SU-DHL-6 (cell line): Measurements from ENCODE around the gene RITA1.

Experiments
- H2AFZ ChIP-seq: fragments of 200-600 bp; sonication (generic); 2 replicates; pipeline ENCODE4 v1.6.1; 2014; ENCODE audit warnings: low read depth, mild to moderate bottlenecking, moderate library complexity, mixed read lengths, antibody characterized with exemption, low read length; ENCODE audit not compliant: severe bottlenecking
- H3F3A ChIP-seq: fragments of 200-600 bp; shearing (Covaris generic); 2 replicates; pipeline ENCODE4 v1.6.0; 2016; ENCODE audit warnings: antibody characterized with exemption, mild to moderate bottlenecking; ENCODE audit not compliant: insufficient read depth
- H3K27ac ChIP-seq: fragments of 200-600 bp; sonication (generic); 2 replicates; pipeline ENCODE4 v1.5.1; 2016; ENCODE audit warnings: low read depth, mild to moderate bottlenecking, low read length, moderate library complexity, mixed read lengths
- H3K27me3 ChIP-seq: fragments of 200-600 bp; sonication (generic), shearing (Covaris generic); 2 replicates; pipeline ENCODE4 v1.6.0; 2014; ENCODE audit warnings: mild to moderate bottlenecking, low read length
- H3K36me3 ChIP-seq: fragments of 200-600 bp; sonication (generic); 2 replicates; pipeline ENCODE4 v1.6.1; 2014; ENCODE audit warnings: mild to moderate bottlenecking, low read length, mixed read lengths
- H3K4me2 ChIP-seq: fragments of 300-600, 200-600 bp; shearing (Covaris generic), sonication (generic); 2 replicates; pipeline ENCODE4 v1.6.0; 2014; ENCODE audit warnings: low read length, low read depth, mild to moderate bottlenecking; ENCODE audit not compliant: poor library complexity, severe bottlenecking
- H3K4me3 ChIP-seq: fragments of 200-600 bp; sonication (generic); 2 replicates; pipeline ENCODE4 v1.5.1; 2014; ENCODE audit warnings: antibody characterized with exemption, low read length, mild to moderate bottlenecking, mixed read lengths; ENCODE audit not compliant: insufficient read depth, poor library complexity, severe bottlenecking
- H3K79me2 ChIP-seq: fragments of 200-600 bp; sonication (generic); 2 replicates; pipeline ENCODE4 v1.6.1; 2014; ENCODE audit warnings: mild to moderate bottlenecking, low read length, moderate library complexity; ENCODE audit not compliant: insufficient read depth
- H3K9ac ChIP-seq: fragments of 200-600 bp; sonication (generic); 2 replicates; pipeline ENCODE4 v1.7.0; 2014; ENCODE audit warnings: mild to moderate bottlenecking, low read length
- H3K9me2 ChIP-seq: fragments of 200-600 bp; sonication (generic); replicated peaks from 2 replicates; pipeline ENCODE4 v1.6.1; 2014; ENCODE audit warnings: low read length; ENCODE audit not compliant: insufficient read depth
- H3K9me3 ChIP-seq: fragments of 200-600 bp; sonication (generic); 2 replicates; pipeline ENCODE4 v1.6.1; 2014; ENCODE audit warnings: low read length, mixed read lengths; ENCODE audit not compliant: insufficient read depth
- H4K20me1 ChIP-seq: fragments of 200-600 bp; sonication (generic); 2 replicates; pipeline ENCODE4 v1.6.1; 2014; ENCODE audit warnings: low read depth, mild to moderate bottlenecking, antibody characterized with exemption, low read length, moderate library complexity, mixed read lengths
- EZH2phosphoT487 ChIP-seq: fragments of 200-600 bp; sonication (generic), shearing (Covaris generic); conservative IDR thresholded peaks from 2 replicates; pipeline ENCODE4 v1.6.1; 2018; ENCODE audit warnings: mild to moderate bottlenecking, antibody characterized with exemption, low read length, moderate library complexity, mixed read lengths
- TF ChIP-seq, protein P1 (sequence below): fragments of 200-600 bp; sonication (generic); IDR thresholded peaks from one replicate; pipeline ENCODE4 v1.5.1; 2017; ENCODE audit warnings: antibody characterized with exemption, mild to moderate bottlenecking, low read length, moderate library complexity; ENCODE audit not compliant: insufficient read depth, poor library complexity, severe bottlenecking

Gene RITA1

DNA sequence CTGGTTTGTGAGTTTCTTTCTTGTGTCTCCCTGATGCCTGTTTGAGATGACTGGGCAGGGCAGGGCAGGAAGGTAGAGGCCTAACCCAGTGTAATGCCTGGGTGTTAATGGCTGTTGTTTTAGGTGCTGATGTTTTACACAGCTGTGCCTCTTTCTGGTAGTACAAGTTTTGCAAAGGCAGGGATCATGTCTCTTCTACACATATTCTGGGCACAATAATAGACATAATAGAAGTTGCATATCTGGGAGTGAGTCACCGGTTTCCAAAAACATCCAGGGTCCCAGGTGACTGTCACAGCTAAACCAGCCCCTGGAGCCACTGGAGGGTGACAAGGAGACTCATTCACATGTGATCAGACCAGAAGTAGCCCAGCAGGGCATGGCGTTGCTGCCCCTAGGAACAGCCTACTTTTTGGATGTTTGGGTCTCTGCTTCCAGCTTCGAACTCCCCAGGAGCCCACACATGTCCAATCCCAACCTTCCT lies 53.8 kb downstream of the RITA1 start:
- Histone ChIP-seq H2AFZ (no peak overlapping the region), H3K27ac (no peak overlapping the region), H3K9ac (no peak overlapping the region), H3K36me3 (peaks cover 10% of the 10 kb centered on the region; the same call in 1 of the 2 replicates), H3K79me2 (peaks cover 17% of the 10 kb centered on the region; the same call in 1 of the 2 replicates), H3F3A (no peaks in the 10 kb centered on the region), H3K4me3 (no peak overlapping the region), H3K9me3 (no peaks in the 10 kb centered on the region), H3K4me2 (no peak overlapping the region), H4K20me1 (no peaks in the 10 kb centered on the region), H3K27me3 (no peaks in the 10 kb centered on the region), H3K9me2 (no peaks in the 10 kb centered on the region)
- TF ChIP-seq EZH2phosphoT487, result no peak
- TF ChIP-seq, protein P1, sequence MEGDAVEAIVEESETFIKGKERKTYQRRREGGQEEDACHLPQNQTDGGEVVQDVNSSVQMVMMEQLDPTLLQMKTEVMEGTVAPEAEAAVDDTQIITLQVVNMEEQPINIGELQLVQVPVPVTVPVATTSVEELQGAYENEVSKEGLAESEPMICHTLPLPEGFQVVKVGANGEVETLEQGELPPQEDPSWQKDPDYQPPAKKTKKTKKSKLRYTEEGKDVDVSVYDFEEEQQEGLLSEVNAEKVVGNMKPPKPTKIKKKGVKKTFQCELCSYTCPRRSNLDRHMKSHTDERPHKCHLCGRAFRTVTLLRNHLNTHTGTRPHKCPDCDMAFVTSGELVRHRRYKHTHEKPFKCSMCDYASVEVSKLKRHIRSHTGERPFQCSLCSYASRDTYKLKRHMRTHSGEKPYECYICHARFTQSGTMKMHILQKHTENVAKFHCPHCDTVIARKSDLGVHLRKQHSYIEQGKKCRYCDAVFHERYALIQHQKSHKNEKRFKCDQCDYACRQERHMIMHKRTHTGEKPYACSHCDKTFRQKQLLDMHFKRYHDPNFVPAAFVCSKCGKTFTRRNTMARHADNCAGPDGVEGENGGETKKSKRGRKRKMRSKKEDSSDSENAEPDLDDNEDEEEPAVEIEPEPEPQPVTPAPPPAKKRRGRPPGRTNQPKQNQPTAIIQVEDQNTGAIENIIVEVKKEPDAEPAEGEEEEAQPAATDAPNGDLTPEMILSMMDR, result no peak

- Histone ChIP-seq H3K4me3 (no peak overlapping the region), H3K36me3 (peaks cover 10% of the 10 kb centered on the region; the same call in 1 of the 2 replicates), H3K79me2 (peaks cover 17% of the 10 kb centered on the region; the same call in 1 of the 2 replicates), H3K9me3 (no peaks in the 10 kb centered on the region), H4K20me1 (no peaks in the 10 kb centered on the region), H3K4me2 (no peak overlapping the region), H3K27me3 (no peaks in the 10 kb centered on the region), H3K9ac (no peak overlapping the region), H2AFZ (no peak overlapping the region), H3F3A (no peaks in the 10 kb centered on the region), H3K9me2 (no peaks in the 10 kb centered on the region), H3K27ac (no peak overlapping the region)
- TF ChIP-seq, protein P1, result no peak
- no peak for TF ChIP-seq EZH2phosphoT487
These were observed 54.4 kb downstream of the RITA1 start for GRCh38 chr12:113239811-113240331.

DNA sequence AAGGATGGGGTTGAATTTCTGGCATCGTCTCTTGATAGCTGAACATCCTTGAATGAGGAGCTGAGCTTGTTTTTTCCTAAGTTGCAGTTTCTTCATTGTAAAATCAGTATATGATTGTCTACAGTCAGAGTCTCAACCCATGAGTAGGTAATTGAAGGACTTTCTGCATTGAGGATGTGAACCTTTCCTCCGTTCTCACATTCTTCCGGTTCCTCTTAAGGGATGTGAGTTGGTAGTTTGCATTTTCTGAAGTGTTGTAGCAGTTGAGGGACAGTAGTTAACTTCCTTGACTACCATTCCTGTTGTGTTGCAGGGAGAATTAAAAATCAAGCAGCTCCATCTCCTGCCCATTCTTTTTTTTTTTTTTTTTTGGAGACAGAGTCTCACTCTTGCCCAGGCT lies 54.9 kb downstream of the RITA1 start:
- Histone ChIP-seq H3K27ac (no peak overlapping the region), H3K36me3 (peaks cover 10% of the 10 kb centered on the region; the same call in 1 of the 2 replicates), H3K4me2 (no peak overlapping the region), H3K9ac (no peak overlapping the region), H3K4me3 (no peak overlapping the region), H3K27me3 (no peaks in the 10 kb centered on the region), H2AFZ (no peak overlapping the region), H3K79me2 (peaks cover 17% of the 10 kb centered on the region; the same call in 1 of the 2 replicates), H3F3A (no peaks in the 10 kb centered on the region), H3K9me2 (no peaks in the 10 kb centered on the region), H3K9me3 (no peaks in the 10 kb centered on the region), H4K20me1 (no peaks in the 10 kb centered on the region)
- TF ChIP-seq, protein P1, result no peak
- no peak for TF ChIP-seq EZH2phosphoT487
